Cardiac septum (tissue), 1 donor: ENCODE data around the gene ST6GALNAC2. TPM values are rescaled to one million over a fixed set of nuclear protein-coding genes. Genes with fewer than 3 reads are reported as not detected.
"Not testable (repeated sequence)": the region's sequence is repeated elsewhere in the genome, so short reads cannot be mapped to it uniquely, and the experiment has no call there.

ENCODE experiments used
- DNase-seq: peaks from one replicate; pipeline ENCODE4 v3.0.0-alpha.2; 2020; ENCODE audit warnings: low spot score
- intact Hi-C: fragments of 100-400 bp; cut with DNase I; formaldehyde crosslinking; loops from one replicate; pipeline ENCODE4 v1.14.0; 2022
- total RNA-seq: library from RNA; stranded (reverse); fragmentation: NEBNext Ultra II Directional; extraction: Animal tissue kit (Norgen Biotek cat#: 25700); gene quantifications from one replicate; pipeline ENCODE4 v1.2.1, GENCODE V29; 2021
- donor health status: DM: no; HTN: no; CAD: no.

Gene ST6GALNAC2
- total RNA-seq, 1 donor from 2014 or later, result 6.2 TPM

DNA sequence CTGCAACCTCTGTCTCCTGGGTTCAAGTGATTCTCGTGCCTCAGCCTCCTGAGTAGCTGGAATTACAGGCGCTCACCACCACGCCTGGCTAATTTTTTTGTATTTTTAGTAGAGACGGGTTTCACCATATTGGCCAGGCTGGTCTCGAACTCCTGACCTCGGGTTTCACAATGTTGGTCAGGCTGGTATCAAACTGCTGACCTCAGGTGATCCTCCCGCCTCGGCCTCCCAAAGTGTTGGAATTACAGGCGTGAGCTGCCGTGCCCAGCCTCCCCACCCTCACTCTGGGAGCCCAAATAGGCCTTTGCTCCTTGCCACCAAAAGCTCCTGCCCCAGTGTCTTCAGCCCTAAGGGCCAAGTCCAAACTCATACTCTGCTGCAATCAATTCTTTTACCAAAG lies 64.0 kb downstream of the ST6GALNAC2 start:
- not testable (repeated sequence) for DNase-seq
- intact Hi-C loops, result loop anchor here (2.0 to 5.0 kb wide), 2 partner anchors 66 to 103 kb away; partner anchors contain the start of gene ST6GALNAC2

DNA sequence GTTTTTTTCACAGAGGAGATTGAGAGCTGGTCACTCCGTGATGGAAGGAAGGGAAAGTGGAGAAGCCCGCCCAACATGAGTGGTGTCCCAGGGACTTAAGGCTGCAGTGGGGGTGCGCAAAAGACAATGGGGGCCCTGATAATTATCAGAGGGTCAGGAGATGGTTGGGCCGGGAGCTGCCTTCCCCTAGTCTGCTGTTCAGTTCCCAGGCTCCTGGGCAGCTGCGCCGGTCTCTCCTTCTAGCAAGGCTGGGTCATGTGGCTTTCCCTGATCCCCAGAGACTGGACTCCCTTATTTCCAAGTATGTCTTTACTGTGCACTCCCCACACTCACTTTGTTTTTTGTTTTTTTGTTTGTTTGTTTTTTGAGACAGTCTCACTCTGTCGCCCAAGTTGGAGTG lies 64.4 kb downstream of the ST6GALNAC2 start:
- intact Hi-C loops, result loop anchor here (5.0 kb wide), 1 partner anchor 66 kb away; the partner anchor contains the start of gene ST6GALNAC2
- DNase-seq, result no peak

DNA sequence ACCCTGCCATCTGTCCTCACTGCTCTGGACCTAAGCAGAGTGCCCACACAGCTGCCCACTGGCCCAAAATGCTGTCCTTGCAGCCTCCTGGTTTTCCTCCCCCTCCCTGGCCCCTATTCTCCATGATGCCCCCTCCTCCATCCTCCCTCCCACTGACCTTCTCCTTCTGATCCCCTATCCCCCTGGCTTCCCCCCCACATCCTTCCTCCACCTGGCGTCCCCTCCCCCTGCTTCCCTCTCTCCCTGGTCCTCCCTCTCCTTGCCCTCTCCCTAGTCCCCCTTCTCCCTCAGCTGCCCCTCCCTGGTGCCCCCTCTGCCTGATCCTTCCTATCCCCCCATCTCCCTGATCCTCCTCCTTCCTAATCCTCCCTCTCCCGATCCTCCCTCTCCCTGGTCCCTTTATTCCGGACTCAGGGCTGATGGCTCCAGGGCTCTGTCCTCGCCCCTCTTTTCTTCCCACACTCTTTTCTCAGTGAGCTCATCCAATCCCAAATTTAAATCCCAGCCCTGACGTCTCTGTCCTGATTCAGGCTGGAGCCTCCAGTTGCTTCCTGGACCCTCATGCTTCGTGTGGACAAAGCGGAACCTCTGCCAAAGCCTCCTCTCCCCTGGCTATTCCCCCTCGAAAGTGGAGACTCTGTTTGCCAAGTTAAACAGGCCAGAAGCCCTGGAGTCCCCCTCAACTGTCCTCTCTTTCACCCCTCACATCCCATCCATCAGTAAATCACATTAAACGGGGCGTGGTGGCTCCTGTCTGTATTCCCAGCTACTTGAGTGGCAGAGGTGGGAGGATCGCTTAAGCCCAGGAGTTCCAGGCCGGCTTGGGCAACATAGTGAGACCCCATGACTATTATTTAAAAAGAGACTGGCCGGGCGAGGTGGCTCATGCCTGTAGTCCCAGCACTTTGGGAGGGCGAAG lies 66.4 kb downstream of the ST6GALNAC2 start:
- intact Hi-C loops, result no loop called here
- no peak for DNase-seq

DNA sequence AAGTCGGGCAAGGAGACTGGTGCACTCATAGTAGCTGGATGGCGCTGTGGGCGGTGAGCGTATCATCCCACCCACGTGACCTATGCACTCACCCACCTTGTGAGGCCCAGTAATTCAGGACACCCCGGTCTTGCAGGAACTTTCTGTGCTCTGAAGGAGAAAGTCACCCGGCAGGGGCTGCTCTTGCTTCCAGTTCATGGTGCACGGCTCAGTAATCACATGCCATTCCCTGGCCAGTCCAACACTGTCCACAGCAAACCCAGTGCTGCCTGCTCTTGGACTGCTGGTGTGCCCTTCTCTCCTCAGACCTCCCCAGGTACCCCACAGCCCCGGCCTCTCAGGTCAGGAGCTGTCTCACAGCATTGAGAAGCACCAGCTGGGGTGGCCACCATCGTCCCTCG lies 68.0 kb downstream of the ST6GALNAC2 start:
- intact Hi-C loops, result no loop called here
- DNase-seq, result no peak

Other genes with a start within 250 kb of the ST6GALNAC2 start
- gene PRPSAP1, start 231.9 kb downstream of the ST6GALNAC2 start, total RNA-seq, result 25.8 TPM
- 11.0 TPM for gene SPHK1, start 201.3 kb downstream of the ST6GALNAC2 start, total RNA-seq
- gene UBE2O, start 132.7 kb downstream of the ST6GALNAC2 start, total RNA-seq, result 31.1 TPM
- not detected for gene AANAT, start 118.3 kb downstream of the ST6GALNAC2 start, total RNA-seq
- gene RHBDF2, start 84.4 kb downstream of the ST6GALNAC2 start, total RNA-seq, result 11.5 TPM
- 17.6 TPM for gene CYGB, start 48.2 kb downstream of the ST6GALNAC2 start, total RNA-seq
- 2.7 TPM for gene PRCD, start 45.8 kb downstream of the ST6GALNAC2 start, total RNA-seq
- gene ST6GALNAC1, start 57.9 kb upstream of the ST6GALNAC2 start, total RNA-seq, result 1.9 TPM
- 666 TPM for gene MXRA7, start 125.1 kb upstream of the ST6GALNAC2 start, total RNA-seq
- gene JMJD6, start 140.7 kb upstream of the ST6GALNAC2 start, total RNA-seq, result 60.7 TPM
- gene METTL23, start 141.0 kb upstream of the ST6GALNAC2 start, total RNA-seq, result 21.4 TPM
- 98.0 TPM for gene SRSF2, start 151.5 kb upstream of the ST6GALNAC2 start, total RNA-seq
- gene MFSD11, start 152.3 kb upstream of the ST6GALNAC2 start, total RNA-seq, result 27.0 TPM